OCI-LY3 (cell line): ENCODE data around the gene AP3B2.

ENCODE experiments used
- H2AFZ ChIP-seq: fragments of 200-600, 300-600 bp; shearing (Covaris generic); 2 replicates; pipeline ENCODE4 v1.6.0; 2014; ENCODE audit warnings: antibody characterized with exemption, low read depth, low read length
- H3K27ac ChIP-seq: fragments of 200-600, 300-600 bp; sonication (generic); 2 replicates; pipeline ENCODE4 v1.5.1; 2014; ENCODE audit warnings: mild to moderate bottlenecking, low read length, moderate library complexity, mixed read lengths
- H3K27me3 ChIP-seq: fragments of 200-600, 300-600 bp; sonication (generic); 2 replicates; pipeline ENCODE4 v1.6.1; 2014; ENCODE audit warnings: low read depth, low read length, mixed read lengths
- H3K36me3 ChIP-seq: fragments of 200-600, 300-600 bp; sonication (generic); replicated peaks from 2 replicates; pipeline ENCODE3; 2014; ENCODE audit warnings: low read depth, low read length, mixed read lengths
- H3K4me1 ChIP-seq: fragments of 300-600, 200-600 bp; sonication (generic); 2 replicates; pipeline ENCODE4 v1.6.1; 2014; ENCODE audit warnings: low read length, mixed read lengths
- H3K4me2 ChIP-seq: fragments of 200-600, 300-600 bp; sonication (generic); 2 replicates; pipeline ENCODE4 v1.6.1; 2014; ENCODE audit warnings: low read length, mixed read lengths
- H3K4me3 ChIP-seq: fragments of 300-600, 200-600 bp; sonication (generic); 2 replicates; pipeline ENCODE4 v1.5.1; 2014; ENCODE audit warnings: antibody characterized with exemption, mild to moderate bottlenecking, low read length, moderate library complexity
- H3K79me2 ChIP-seq: fragments of 300-600, 200-600 bp; shearing (Covaris generic); 2 replicates; pipeline ENCODE4 v1.6.1; 2014; ENCODE audit warnings: mild to moderate bottlenecking, low read length, mixed read lengths
- H3K9ac ChIP-seq: fragments of 300-600, 200-600 bp; shearing (Covaris generic); 2 replicates; pipeline ENCODE4 v1.6.0; 2014; ENCODE audit warnings: mild to moderate bottlenecking, low read length, moderate library complexity
- H3K9me3 ChIP-seq: fragments of 200-600, 300-600 bp; shearing (Covaris generic); 2 replicates; pipeline ENCODE4 v1.6.1; 2014; ENCODE audit warnings: low read length, mixed read lengths; ENCODE audit not compliant: insufficient read depth
- H4K20me1 ChIP-seq: fragments of 200-600, 300-600 bp; sonication (generic); 2 replicates; pipeline ENCODE4 v1.6.1; 2016; ENCODE audit warnings: low read length, mixed read lengths; ENCODE audit not compliant: insufficient read depth
- EZH2phosphoT487 ChIP-seq: fragments of 200-600 bp; shearing (Covaris generic); IDR thresholded peaks from 2 replicates; pipeline ENCODE4 v1.6.1; 2018; ENCODE audit warnings: antibody characterized with exemption, mixed run types, low read depth
- TF ChIP-seq, protein P1 (sequence below): fragments of 200-600, 300-600 bp; sonication (generic); IDR thresholded peaks from 2 replicates; pipeline ENCODE4 v1.5.1; 2014; ENCODE audit warnings: antibody characterized with exemption, low read length, low read depth

The AP3B2 gene

GRCh38 chr15:82656641-82657266 lies 52.9 kb downstream of the AP3B2 start:
- Histone ChIP-seq H3K4me2 (no peak overlapping the region), H3K9me3 (no peaks in the 10 kb centered on the region), H3K27ac (no peak overlapping the region), H3K9ac (no peak overlapping the region), H4K20me1 (0 out of 2 replicates have a peak, but pooled peaks cover 9% of the 10 kb centered on the region), H3K36me3 (no peaks in the 10 kb centered on the region), H2AFZ (no peak overlapping the region), H3K27me3 (peaks cover 35% of the 10 kb centered on the region), H3K4me3 (no peak overlapping the region), H3K4me1 (no peaks in the 10 kb centered on the region), H3K79me2 (no peaks in the 10 kb centered on the region)
- TF ChIP-seq EZH2phosphoT487, result no peak
- TF ChIP-seq, protein P1, sequence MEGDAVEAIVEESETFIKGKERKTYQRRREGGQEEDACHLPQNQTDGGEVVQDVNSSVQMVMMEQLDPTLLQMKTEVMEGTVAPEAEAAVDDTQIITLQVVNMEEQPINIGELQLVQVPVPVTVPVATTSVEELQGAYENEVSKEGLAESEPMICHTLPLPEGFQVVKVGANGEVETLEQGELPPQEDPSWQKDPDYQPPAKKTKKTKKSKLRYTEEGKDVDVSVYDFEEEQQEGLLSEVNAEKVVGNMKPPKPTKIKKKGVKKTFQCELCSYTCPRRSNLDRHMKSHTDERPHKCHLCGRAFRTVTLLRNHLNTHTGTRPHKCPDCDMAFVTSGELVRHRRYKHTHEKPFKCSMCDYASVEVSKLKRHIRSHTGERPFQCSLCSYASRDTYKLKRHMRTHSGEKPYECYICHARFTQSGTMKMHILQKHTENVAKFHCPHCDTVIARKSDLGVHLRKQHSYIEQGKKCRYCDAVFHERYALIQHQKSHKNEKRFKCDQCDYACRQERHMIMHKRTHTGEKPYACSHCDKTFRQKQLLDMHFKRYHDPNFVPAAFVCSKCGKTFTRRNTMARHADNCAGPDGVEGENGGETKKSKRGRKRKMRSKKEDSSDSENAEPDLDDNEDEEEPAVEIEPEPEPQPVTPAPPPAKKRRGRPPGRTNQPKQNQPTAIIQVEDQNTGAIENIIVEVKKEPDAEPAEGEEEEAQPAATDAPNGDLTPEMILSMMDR, result no peak

DNA sequence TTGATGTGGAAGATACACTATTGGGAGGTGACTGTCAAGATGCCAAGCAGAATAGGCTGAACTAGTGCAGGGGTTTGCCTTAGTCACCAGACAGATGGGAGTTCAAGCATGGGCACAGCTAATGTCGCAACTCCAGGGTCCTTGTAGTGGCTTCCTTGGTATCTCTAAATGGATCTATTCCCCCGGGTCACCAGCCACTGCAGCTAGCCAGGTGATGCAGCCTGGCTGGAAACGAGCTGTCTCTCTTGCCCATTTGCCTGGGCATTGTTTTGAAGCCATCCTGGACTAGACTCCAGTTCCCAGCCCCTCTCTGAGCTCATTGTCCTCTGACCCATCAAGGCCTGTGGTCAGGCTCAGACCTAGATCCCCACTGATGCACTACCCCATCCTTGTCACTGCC lies 54.1 kb downstream of the AP3B2 start:
- H3K4me3 ChIP-seq, result no peak overlapping the region
- no peaks in the 10 kb centered on the region for H3K36me3 ChIP-seq
- peaks cover 25% of the 10 kb centered on the region for H3K27me3 ChIP-seq
- H3K4me2 ChIP-seq, result no peak overlapping the region
- no peak overlapping the region for H3K9ac ChIP-seq
- no peaks in the 10 kb centered on the region for H3K9me3 ChIP-seq
- TF ChIP-seq, protein P1, result no peak
- no peak for TF ChIP-seq EZH2phosphoT487
- H3K79me2 ChIP-seq, result no peaks in the 10 kb centered on the region
- no peak overlapping the region for H3K27ac ChIP-seq
- no peak overlapping the region for H2AFZ ChIP-seq
- H4K20me1 ChIP-seq, result 0 out of 2 replicates have a peak, but pooled peaks cover under 1% of the 10 kb centered on the region
- H3K4me1 ChIP-seq, result no peaks in the 10 kb centered on the region

DNA sequence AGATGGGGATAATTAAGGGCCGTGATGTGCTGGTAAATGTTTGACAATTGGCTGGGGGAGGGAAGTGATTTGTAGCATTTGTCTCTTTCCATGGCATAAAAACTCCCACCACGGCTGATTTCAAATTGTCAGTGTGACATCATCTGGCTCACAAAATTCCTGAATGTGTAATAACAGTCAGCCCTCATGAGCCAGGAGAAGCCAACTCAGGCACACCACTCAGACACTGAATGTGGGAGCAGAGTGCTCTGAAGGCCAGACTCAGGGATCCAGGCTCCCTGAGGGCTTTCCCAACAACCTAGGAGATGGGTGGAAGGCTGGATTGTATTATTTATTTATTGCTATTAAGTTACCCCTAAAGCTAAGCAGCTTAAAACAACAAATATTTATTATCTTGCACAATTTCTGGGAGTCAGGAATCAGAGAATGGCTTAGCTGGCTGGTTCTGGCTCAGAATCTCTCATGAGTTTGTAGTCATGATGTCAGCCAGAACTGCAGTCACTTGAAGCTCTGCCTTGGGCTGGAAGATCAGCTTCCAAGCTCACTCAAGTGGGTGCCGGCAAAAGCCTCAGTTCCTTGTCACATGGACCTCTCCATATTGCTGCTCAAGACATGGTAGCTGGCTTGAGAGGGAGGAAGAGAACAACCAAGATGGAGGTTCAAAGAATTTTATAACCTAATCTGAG lies 56.0 kb downstream of the AP3B2 start:
- H3K4me1 ChIP-seq, result no peaks in the 10 kb centered on the region
- no peak overlapping the region for H3K9ac ChIP-seq
- H3K36me3 ChIP-seq, result no peaks in the 10 kb centered on the region
- H2AFZ ChIP-seq, result no peak overlapping the region
- peaks cover 23% of the 10 kb centered on the region for H3K27me3 ChIP-seq
- no peak overlapping the region for H3K4me3 ChIP-seq
- H3K4me2 ChIP-seq, result no peak overlapping the region
- no peaks in the 10 kb centered on the region for H3K79me2 ChIP-seq
- H3K9me3 ChIP-seq, result no peaks in the 10 kb centered on the region
- 0 out of 2 replicates have a peak, but pooled peaks cover 3% of the 10 kb centered on the region for H4K20me1 ChIP-seq
- no peak for TF ChIP-seq EZH2phosphoT487
- TF ChIP-seq, protein P1, result no peak
- H3K27ac ChIP-seq, result no peak overlapping the region

- no peak overlapping the region for H3K27ac ChIP-seq
- H3K9me3 ChIP-seq, result no peaks in the 10 kb centered on the region
- H3K79me2 ChIP-seq, result no peaks in the 10 kb centered on the region
- H3K4me2 ChIP-seq, result no peak overlapping the region
- no peak overlapping the region for H3K9ac ChIP-seq
- TF ChIP-seq, protein P1, result no peak
- no peak for TF ChIP-seq EZH2phosphoT487
- H3K27me3 ChIP-seq, result peaks cover 19% of the 10 kb centered on the region
- H3K4me3 ChIP-seq, result no peak overlapping the region
- no peak overlapping the region for H2AFZ ChIP-seq
- H4K20me1 ChIP-seq, result 0 out of 2 replicates have a peak, but pooled peaks cover 3% of the 10 kb centered on the region
- H3K4me1 ChIP-seq, result no peaks in the 10 kb centered on the region
- H3K36me3 ChIP-seq, result no peaks in the 10 kb centered on the region
Observed at GRCh38 chr15:82651708-82652107, 58.0 kb downstream of the AP3B2 start.
